Hepatocyte (in vitro differentiated cells): Measurements from ENCODE around the gene LYSMD2. TPM values are rescaled to one million over a fixed set of nuclear protein-coding genes. Genes with fewer than 3 reads are reported as not detected.
A peak's percentile ranks its signal among the peaks of the same experiment; 100 is the strongest.

Experiments
- DNase-seq: peaks from one replicate; pipeline ENCODE4 v3.0.0-alpha.2; 2016; ENCODE audit warnings: low spot score
- H2AFZ ChIP-seq: fragments of 200-600 bp; sonication (generic); 2 replicates; pipeline ENCODE4 v1.6.0; 2016; ENCODE audit warnings: antibody characterized with exemption, mild to moderate bottlenecking
- H3K27ac ChIP-seq: fragments of 200-600 bp; sonication (generic); 2 replicates; pipeline ENCODE4 v1.5.1; 2016; ENCODE audit warnings: mild to moderate bottlenecking
- H3K27me3 ChIP-seq: fragments of 200-600 bp; sonication (generic); 2 replicates; pipeline ENCODE4 v1.6.1; 2016
- H3K36me3 ChIP-seq: fragments of 200-600 bp; sonication (generic); replicated peaks from 2 replicates; pipeline ENCODE4 v1.5.1; 2016; ENCODE audit warnings: low read depth; ENCODE audit not compliant: insufficient read depth
- H3K4me1 ChIP-seq: fragments of 200-600 bp; sonication (generic); 2 replicates; pipeline ENCODE4 v1.5.1; 2016; ENCODE audit warnings: mild to moderate bottlenecking, moderate library complexity; ENCODE audit not compliant: insufficient read depth
- H3K4me2 ChIP-seq: fragments of 200-600 bp; sonication (generic); 2 replicates; pipeline ENCODE4 v1.6.0; 2016
- H3K4me3 ChIP-seq: fragments of 200-600 bp; sonication (generic); 2 replicates; pipeline ENCODE4 v1.5.1; 2016; ENCODE audit warnings: mild to moderate bottlenecking
- H3K79me2 ChIP-seq: fragments of 200-600 bp; sonication (generic); 2 replicates; pipeline ENCODE4 v1.6.0; 2017; ENCODE audit warnings: mild to moderate bottlenecking
- H3K9me2 ChIP-seq: fragments of 200-600 bp; sonication (generic); replicated peaks from 2 replicates; pipeline ENCODE4 v1.6.0; 2017; ENCODE audit warnings: mild to moderate bottlenecking; ENCODE audit not compliant: insufficient read depth
- H3K9me3 ChIP-seq: fragments of 200-600 bp; sonication (generic); 2 replicates; pipeline ENCODE4 v1.5.1; 2016; ENCODE audit warnings: low read depth, mild to moderate bottlenecking
- H4K20me1 ChIP-seq: fragments of 200-600 bp; sonication (generic); 2 replicates; pipeline ENCODE4 v1.6.0; 2016; ENCODE audit warnings: mild to moderate bottlenecking; ENCODE audit not compliant: insufficient read depth, poor library complexity, severe bottlenecking
- EZH2 ChIP-seq: fragments of 200-600 bp; sonication (generic); IDR thresholded peaks from 2 replicates; pipeline ENCODE4 v1.6.1; 2016; ENCODE audit warnings: antibody characterized with exemption, mild to moderate bottlenecking, borderline replicate concordance
- EZH2phosphoT487 ChIP-seq: fragments of 200-600 bp; sonication (generic); IDR thresholded peaks from one replicate; pipeline ENCODE4 v1.6.1; 2018; ENCODE audit warnings: antibody characterized with exemption, mild to moderate bottlenecking, low read depth, moderate library complexity; ENCODE audit not compliant: unreplicated experiment, severe bottlenecking
- WGBS: methylation state at CpG from one replicate; pipeline ENCODE4 v1.1.6; 2016; ENCODE audit warnings: low lambda C conversion rate; ENCODE audit errors: missing lambda C conversion rate; 5-methylcytosine and 5-hydroxymethylcytosine counted together
- polyA plus RNA-seq: library from polyadenylated mRNA; unstranded; fragments of >200 nt; fragmentation: Nextera tagmentation; extraction: Ambion mirVana; gene quantifications from 2 replicates; pipeline ENCODE4 v1.2.1, GENCODE V29; 2016
- total RNA-seq: library from RNA; depleted of rRNA; stranded (reverse); fragments of >200 nt; gene quantifications from 2 replicates; pipeline ENCODE4 v1.2.3, GENCODE V29; 2014
- TF ChIP-seq, protein P1 (sequence below): fragments of 200-600 bp; sonication (generic); IDR thresholded peaks from 2 replicates; pipeline ENCODE4 v1.5.1; 2016; ENCODE audit warnings: antibody characterized with exemption, mild to moderate bottlenecking; ENCODE audit not compliant: poor library complexity

LYSMD2 gene
- total and polyA plus RNA-seq, 2 experiments from 2014 or later: 5.1 to 7.6 TPM

- H4K20me1 ChIP-seq: no peaks in the 10 kb centered on the region
Observed at GRCh38 chr15:51760805-51761204, 23.4 kb upstream of the LYSMD2 start.

GRCh38 chr15:51759557-51760070 lies 22.2 kb upstream of the LYSMD2 start:
- Histone ChIP-seq H3K36me3 (no peaks in the 10 kb centered on the region), H4K20me1 (no peaks in the 10 kb centered on the region), H3K9me2 (no peaks in the 10 kb centered on the region), H3K4me1 (no peaks in the 10 kb centered on the region), H3K4me2 (no peak overlapping the region), H3K79me2 (no peaks in the 10 kb centered on the region), H3K27ac (no peak overlapping the region), H3K4me3 (no peak overlapping the region), H3K9me3 (no peaks in the 10 kb centered on the region), H3K27me3 (peaks cover 2% of the 10 kb centered on the region), H2AFZ (no peak overlapping the region)
- DNase-seq: peak; percentile 43
- TF ChIP-seq, protein P1, sequence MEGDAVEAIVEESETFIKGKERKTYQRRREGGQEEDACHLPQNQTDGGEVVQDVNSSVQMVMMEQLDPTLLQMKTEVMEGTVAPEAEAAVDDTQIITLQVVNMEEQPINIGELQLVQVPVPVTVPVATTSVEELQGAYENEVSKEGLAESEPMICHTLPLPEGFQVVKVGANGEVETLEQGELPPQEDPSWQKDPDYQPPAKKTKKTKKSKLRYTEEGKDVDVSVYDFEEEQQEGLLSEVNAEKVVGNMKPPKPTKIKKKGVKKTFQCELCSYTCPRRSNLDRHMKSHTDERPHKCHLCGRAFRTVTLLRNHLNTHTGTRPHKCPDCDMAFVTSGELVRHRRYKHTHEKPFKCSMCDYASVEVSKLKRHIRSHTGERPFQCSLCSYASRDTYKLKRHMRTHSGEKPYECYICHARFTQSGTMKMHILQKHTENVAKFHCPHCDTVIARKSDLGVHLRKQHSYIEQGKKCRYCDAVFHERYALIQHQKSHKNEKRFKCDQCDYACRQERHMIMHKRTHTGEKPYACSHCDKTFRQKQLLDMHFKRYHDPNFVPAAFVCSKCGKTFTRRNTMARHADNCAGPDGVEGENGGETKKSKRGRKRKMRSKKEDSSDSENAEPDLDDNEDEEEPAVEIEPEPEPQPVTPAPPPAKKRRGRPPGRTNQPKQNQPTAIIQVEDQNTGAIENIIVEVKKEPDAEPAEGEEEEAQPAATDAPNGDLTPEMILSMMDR: no peak
- no peak for TF ChIP-seq EZH2phosphoT487
- 78% methylated on average over 3 of the region's 3 CpGs for WGBS

More at GRCh38 chr15:51760805-51761204, 23.4 kb upstream of the LYSMD2 start:
- H2AFZ ChIP-seq: no peak overlapping the region
- TF ChIP-seq, protein P1: no peak
- TF ChIP-seq EZH2phosphoT487 (no peak), EZH2 (no peak)
- no peaks in the 10 kb centered on the region for H3K9me3 ChIP-seq
- H3K4me3 ChIP-seq: no peak overlapping the region
- no peaks in the 10 kb centered on the region for H3K36me3 ChIP-seq
- no peak overlapping the region for H3K4me2 ChIP-seq
- no peaks in the 10 kb centered on the region for H3K9me2 ChIP-seq
- no peaks in the 10 kb centered on the region for H3K27me3 ChIP-seq
- H3K27ac ChIP-seq: no peak overlapping the region
- DNase-seq: no peak
- WGBS: 71% methylated on average over 3 of the region's 3 CpGs
- H3K79me2 ChIP-seq: no peaks in the 10 kb centered on the region
- no peaks in the 10 kb centered on the region for H3K4me1 ChIP-seq

- H3K9me2 ChIP-seq: no peaks in the 10 kb centered on the region
- H3K36me3 ChIP-seq: no peaks in the 10 kb centered on the region
- no peaks in the 10 kb centered on the region for H3K9me3 ChIP-seq
- H3K27me3 ChIP-seq: peaks cover 11% of the 10 kb centered on the region
- H3K79me2 ChIP-seq: no peaks in the 10 kb centered on the region
- no peaks in the 10 kb centered on the region for H3K4me1 ChIP-seq
- H3K4me3 ChIP-seq: no peak overlapping the region
- H3K27ac ChIP-seq: no peak overlapping the region
- WGBS: 60% methylated on average over 1 of the region's 1 CpG
- H4K20me1 ChIP-seq: no peaks in the 10 kb centered on the region
- DNase-seq: peak; percentile 55
- TF ChIP-seq EZH2phosphoT487 (no peak), EZH2 (no peak)
- TF ChIP-seq, protein P1: no peak
- H3K4me2 ChIP-seq: no peak overlapping the region
- no peak overlapping the region for H2AFZ ChIP-seq
Observed at GRCh38 chr15:51758645-51759044, 21.2 kb upstream of the LYSMD2 start.
